Measurements from ENCODE around the gene KIF20A. TPM values are rescaled to one million over a fixed set of nuclear protein-coding genes. Genes with fewer than 3 reads are reported as not detected.

Gene KIF20A
- total RNA-seq, 1 experiment from 2014 or later: 67.1 TPM

- Histone ChIP-seq H4K91ac (ENCODE audit: insufficient read length, low read depth, low read length) (no peak overlapping the region), H2BK20ac (ENCODE audit: low read depth, low read length, poor library complexity, severe bottlenecking) (no peak overlapping the region), H3K27ac (ENCODE audit: insufficient read length, low read depth, low read length) (no peak overlapping the region), H3K9ac (ENCODE audit: extremely low read depth, insufficient read length, low read length) (no peak overlapping the region), H3K79me2 (ENCODE audit: insufficient read depth, low read length) (peaks cover 4% of the 10 kb centered on the region; the same call in 1 of the 2 replicates), H3K27me3 (ENCODE audit: insufficient read depth, low read length) (no peaks in the 10 kb centered on the region), H3K23me2 (ENCODE audit: insufficient read length, low read depth, low read length, poor library complexity, severe bottlenecking) (peaks cover 8% of the 10 kb centered on the region), H3K9me3 (ENCODE audit: control insufficient read depth, low read depth, low read length) (no peaks in the 10 kb centered on the region), H3K18ac (ENCODE audit: insufficient read length, low read depth, low read length) (no peak overlapping the region), H4K5ac (ENCODE audit: insufficient read length, low read depth, low read length) (no peak overlapping the region), H2BK15ac (ENCODE audit: low read depth, low read length) (no peak overlapping the region), H2AFZ (ENCODE audit: low read length) (no peak overlapping the region), H3K56ac (ENCODE audit: insufficient read length, low read depth, low read length) (no peak overlapping the region), H4K20me1 (ENCODE audit: control insufficient read depth, insufficient read depth, insufficient read length) (no peaks in the 10 kb centered on the region), H3K23ac (ENCODE audit: insufficient read length, low read depth, low read length) (no peak overlapping the region), H2BK120ac (ENCODE audit: low read depth, low read length, poor library complexity, severe bottlenecking) (no peak overlapping the region), H3K79me1 (ENCODE audit: insufficient read depth, low read depth, low read length, poor library complexity, severe bottlenecking) (no peaks in the 10 kb centered on the region), H2BK12ac (ENCODE audit: insufficient read length, low read depth, low read length) (no peak overlapping the region), H3K4me1 (ENCODE audit: insufficient read depth, low read length) (no peaks in the 10 kb centered on the region), H4K8ac (replicated peaks; ENCODE audit: insufficient read length, low read depth, low read length) (no peak overlapping the region), H3K4ac (ENCODE audit: low read depth, low read length) (no peak overlapping the region), H3K4me2 (ENCODE audit: insufficient read depth, insufficient read length, low read length) (no peak overlapping the region), H2BK5ac (ENCODE audit: insufficient read length, low read length) (no peak overlapping the region), H3T11ph (ENCODE audit: low read length) (no peak overlapping the region), H3K14ac (ENCODE audit: insufficient read depth, low read length) (no peak overlapping the region), H2AK5ac (ENCODE audit: insufficient read length, low read length) (no peak overlapping the region)
- H3K4me1 Mint-ChIP-seq: peaks cover 12 to 16% of the 10 kb centered on the region in 2 experiments
- H3K9me3 Mint-ChIP-seq: no peaks in the 10 kb centered on the region
- no peak overlapping the region for H3K27ac Mint-ChIP-seq
- peak overlapping the region in 1 of 2 experiments; percentile 17; a peak in 2 of 5 replicates for H3K4me3 Mint-ChIP-seq
- H3K36me3 Mint-ChIP-seq (ENCODE audit: insufficient read depth in 1 of 3, low read depth in 3 of 3): peaks cover 41 to 63% (median 61%) of the 10 kb centered on the region in 3 experiments; a peak in 6 of 7 replicates
- no peak for TF ChIP-seq CTCF (conservative IDR thresholded peaks at IDR 0.05)
- no CpG with 5 or more reads among the region's 5 CpGs for WGBS (ENCODE audit: extremely low coverage, insufficient read length, low lambda C conversion rate)
- no peaks in the 10 kb centered on the region for H3K27me3 Mint-ChIP-seq (ENCODE audit: low read depth)
- DNase-seq: no peak
Measured at GRCh38 chr5:138180841-138181240, 1.9 kb downstream of the KIF20A start.

Measured in H9 (cell line).